ENCODE data around the gene XRCC3.

The XRCC3 gene

DNA sequence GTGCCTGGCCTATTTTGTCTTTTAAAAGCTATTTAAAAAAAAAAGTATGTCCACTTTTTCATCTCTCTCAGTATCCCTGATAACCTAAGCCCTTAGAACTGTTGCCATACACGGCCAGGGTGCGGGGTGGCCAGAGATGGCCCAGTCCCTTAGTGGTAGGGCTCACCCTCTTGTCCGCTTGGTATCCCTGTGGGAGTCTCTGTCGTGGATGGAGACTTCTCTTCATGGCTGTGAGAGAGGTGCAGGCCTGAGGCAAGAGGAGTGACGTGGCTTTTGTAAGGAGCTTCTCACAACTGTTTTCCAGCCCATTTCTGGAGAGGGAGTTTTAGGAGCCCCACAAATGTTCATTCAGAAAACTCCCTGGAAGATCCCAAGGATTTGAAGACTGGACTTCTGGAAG, 26.8 kb downstream of the XRCC3 start:
- peak overlapping the region; percentile 29 for H3K27ac Mint-ChIP-seq
- no peaks in the 10 kb centered on the region for H3K4me1 Mint-ChIP-seq
- H3K36me3 Mint-ChIP-seq (ENCODE audit: low read depth), result peaks cover 37% of the 10 kb centered on the region
- H3K4me3 Mint-ChIP-seq, result no peak overlapping the region
- H3K27me3 Mint-ChIP-seq (ENCODE audit: low read depth, poor library complexity), result no peaks in the 10 kb centered on the region
- DNase-seq, result no peak
- no peaks in the 10 kb centered on the region for H3K9me3 Mint-ChIP-seq
- TF ChIP-seq, protein P1, sequence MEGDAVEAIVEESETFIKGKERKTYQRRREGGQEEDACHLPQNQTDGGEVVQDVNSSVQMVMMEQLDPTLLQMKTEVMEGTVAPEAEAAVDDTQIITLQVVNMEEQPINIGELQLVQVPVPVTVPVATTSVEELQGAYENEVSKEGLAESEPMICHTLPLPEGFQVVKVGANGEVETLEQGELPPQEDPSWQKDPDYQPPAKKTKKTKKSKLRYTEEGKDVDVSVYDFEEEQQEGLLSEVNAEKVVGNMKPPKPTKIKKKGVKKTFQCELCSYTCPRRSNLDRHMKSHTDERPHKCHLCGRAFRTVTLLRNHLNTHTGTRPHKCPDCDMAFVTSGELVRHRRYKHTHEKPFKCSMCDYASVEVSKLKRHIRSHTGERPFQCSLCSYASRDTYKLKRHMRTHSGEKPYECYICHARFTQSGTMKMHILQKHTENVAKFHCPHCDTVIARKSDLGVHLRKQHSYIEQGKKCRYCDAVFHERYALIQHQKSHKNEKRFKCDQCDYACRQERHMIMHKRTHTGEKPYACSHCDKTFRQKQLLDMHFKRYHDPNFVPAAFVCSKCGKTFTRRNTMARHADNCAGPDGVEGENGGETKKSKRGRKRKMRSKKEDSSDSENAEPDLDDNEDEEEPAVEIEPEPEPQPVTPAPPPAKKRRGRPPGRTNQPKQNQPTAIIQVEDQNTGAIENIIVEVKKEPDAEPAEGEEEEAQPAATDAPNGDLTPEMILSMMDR (IDR thresholded peaks at IDR 0.05), result no peak

DNA sequence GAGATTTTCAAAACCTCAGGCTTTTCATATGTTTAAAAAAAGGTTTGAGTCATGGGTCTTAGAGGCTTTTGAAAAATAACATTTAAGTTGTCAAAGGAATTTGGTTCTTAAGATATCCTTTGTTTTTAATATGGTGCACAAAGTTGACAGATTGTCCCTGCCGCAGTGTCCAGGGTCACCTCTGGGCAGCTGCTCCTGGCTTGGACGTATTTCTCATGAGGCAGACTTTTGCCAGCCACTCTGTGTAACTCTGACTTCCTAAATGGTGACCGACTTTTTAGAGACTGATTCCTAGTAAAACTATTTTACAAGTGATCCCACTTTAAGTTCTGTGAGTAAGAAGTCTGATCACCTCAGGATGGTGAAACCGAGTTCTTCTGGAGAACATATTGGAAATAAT, 27.5 kb downstream of the XRCC3 start:
- H3K4me3 Mint-ChIP-seq, result no peak overlapping the region
- DNase-seq, result no peak
- no peaks in the 10 kb centered on the region for H3K27me3 Mint-ChIP-seq (ENCODE audit: low read depth, poor library complexity)
- TF ChIP-seq, protein P1 (IDR thresholded peaks at IDR 0.05), result no peak
- H3K9me3 Mint-ChIP-seq, result no peaks in the 10 kb centered on the region
- no peaks in the 10 kb centered on the region for H3K4me1 Mint-ChIP-seq
- peaks cover 42% of the 10 kb centered on the region for H3K36me3 Mint-ChIP-seq (ENCODE audit: low read depth)
- no peak overlapping the region for H3K27ac Mint-ChIP-seq

DNA sequence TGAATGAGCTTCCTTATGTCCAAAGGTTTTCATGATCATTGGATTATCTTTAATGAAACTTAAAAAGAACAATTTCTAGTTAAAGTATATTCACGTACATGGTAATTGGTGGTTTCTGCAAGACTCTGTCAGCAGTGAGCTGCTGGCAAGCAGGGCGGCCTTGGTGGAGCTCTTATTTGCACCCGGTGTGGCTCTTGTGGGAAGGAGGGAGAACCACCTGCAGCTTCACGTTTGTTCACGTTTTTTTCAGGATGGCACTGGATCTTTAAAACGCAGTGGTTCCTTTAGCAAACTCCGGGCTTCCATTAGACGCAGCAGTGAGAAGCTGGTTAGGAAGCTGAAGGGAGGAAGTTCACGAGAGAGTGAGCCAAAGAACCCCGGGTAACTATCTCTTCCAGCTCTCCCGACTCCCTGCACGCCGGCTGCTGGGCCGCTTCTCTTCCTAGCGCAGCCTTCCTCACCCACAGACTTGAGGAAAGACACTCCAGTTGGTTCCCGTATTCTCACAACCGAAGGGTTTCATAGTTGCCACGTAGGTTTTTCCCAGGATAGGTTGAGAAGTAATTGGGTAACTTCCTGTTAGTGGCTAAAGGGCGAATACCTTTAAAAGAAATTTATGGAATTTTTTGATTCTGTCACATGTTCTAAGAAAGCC, 28.3 kb downstream of the XRCC3 start:
- Mint-ChIP-seq H3K4me3 (no peak overlapping the region), H3K27ac (peak overlapping the region; percentile 87), H3K9me3 (no peaks in the 10 kb centered on the region), H3K36me3 (ENCODE audit: low read depth) (peaks cover 42% of the 10 kb centered on the region), H3K4me1 (no peaks in the 10 kb centered on the region), H3K27me3 (ENCODE audit: low read depth, poor library complexity) (no peaks in the 10 kb centered on the region)
- TF ChIP-seq, protein P1 (IDR thresholded peaks at IDR 0.05), result no peak
- DNase-seq, result no peak

DNA sequence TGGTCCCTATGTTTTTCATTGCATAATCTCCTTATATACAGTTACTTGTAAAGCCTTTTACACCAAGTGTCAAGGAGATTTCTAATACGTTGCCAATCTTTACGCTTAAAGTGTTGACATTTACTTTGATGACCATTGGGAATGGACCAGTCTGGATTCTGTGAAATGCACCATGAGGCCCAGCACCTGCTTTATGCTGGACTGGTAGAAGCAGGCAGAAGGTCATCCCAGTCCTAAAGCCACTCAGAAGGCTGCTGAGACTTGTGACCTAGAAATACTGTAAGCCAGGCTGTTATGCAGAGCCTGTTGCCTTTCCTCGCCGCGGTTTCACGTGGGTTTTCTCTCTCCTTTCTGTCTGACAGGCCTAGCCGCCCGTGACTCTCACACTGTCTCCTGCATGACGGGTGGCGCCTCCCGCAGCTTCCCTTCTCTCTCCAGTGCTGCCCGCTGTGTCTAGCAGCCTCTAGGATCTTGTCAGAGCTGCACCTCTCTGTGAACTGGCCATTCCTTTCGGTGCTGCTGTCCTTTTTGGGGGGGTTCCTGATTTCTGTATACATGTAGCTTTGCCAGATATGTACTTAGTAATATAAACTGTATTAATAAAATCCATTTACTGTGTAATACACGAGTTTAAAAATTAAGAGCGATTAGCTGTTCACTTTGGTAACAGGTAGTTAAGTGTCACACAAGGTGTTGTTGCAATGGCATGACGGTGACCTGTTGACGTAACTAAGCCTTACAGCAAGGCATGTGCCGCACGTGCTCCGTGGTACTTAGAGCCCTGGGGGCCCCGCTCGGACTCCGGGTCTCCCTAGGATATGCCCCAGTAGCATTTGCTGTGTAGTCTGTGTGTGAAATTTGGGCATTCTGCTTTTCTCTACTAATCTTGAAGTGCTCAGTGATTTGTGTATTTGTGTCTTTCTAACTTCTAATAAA, 29.7 kb downstream of the XRCC3 start:
- Mint-ChIP-seq H3K36me3 (ENCODE audit: low read depth) (peaks cover 49% of the 10 kb centered on the region), H3K9me3 (no peaks in the 10 kb centered on the region), H3K27ac (peak overlapping the region; percentile 64), H3K4me1 (no peaks in the 10 kb centered on the region), H3K4me3 (no peak overlapping the region), H3K27me3 (ENCODE audit: low read depth, poor library complexity) (no peaks in the 10 kb centered on the region)
- TF ChIP-seq, protein P1 (IDR thresholded peaks at IDR 0.05), result no peak
- DNase-seq, result no peak

DNA sequence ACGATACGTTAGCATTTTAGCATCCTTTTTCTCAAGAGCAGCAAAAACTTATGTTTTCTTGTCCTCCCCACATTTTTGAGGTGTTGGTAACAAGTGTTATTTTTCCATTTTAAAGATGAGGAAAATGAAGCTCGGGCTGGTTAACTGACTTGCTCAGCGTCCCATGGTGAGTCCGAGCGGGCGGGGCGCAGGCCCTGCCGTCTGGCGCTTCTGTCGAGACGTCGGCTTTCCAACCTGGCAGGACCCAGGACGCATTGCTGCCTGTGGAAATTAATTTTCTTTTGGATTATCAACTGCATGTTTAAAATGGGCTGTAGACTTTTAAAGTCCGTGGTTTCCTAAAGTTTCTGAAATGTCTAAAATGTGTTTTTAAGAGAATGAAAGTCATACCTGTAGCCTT, 30.4 kb downstream of the XRCC3 start:
- DNase-seq, result no peak
- TF ChIP-seq, protein P1 (IDR thresholded peaks at IDR 0.05), result no peak
- H3K4me1 Mint-ChIP-seq, result no peaks in the 10 kb centered on the region
- H3K27ac Mint-ChIP-seq, result no peak overlapping the region
- no peaks in the 10 kb centered on the region for H3K27me3 Mint-ChIP-seq (ENCODE audit: low read depth, poor library complexity)
- H3K4me3 Mint-ChIP-seq, result no peak overlapping the region
- H3K9me3 Mint-ChIP-seq, result no peaks in the 10 kb centered on the region
- peaks cover 55% of the 10 kb centered on the region for H3K36me3 Mint-ChIP-seq (ENCODE audit: low read depth)

All from nephron progenitor cell (in vitro differentiated cells).